Endodermal cell (in vitro differentiated cells): Measurements from ENCODE around the gene C3orf49. TPM values are rescaled to one million over a fixed set of nuclear protein-coding genes. Genes with fewer than 3 reads are reported as not detected.

Experiments
- DNase-seq: peaks from one replicate; pipeline ENCODE4 v3.0.0-alpha.2; 2017
- H3K27ac ChIP-seq: 2 replicates; pipeline ENCODE4 v1.5.1; 2013; ENCODE audit warnings: mild to moderate bottlenecking, low read depth, low read length, moderate library complexity
- H3K27me3 ChIP-seq: 2 replicates; pipeline ENCODE4 v1.6.1; 2013; ENCODE audit warnings: mild to moderate bottlenecking, low read length, moderate library complexity; ENCODE audit not compliant: insufficient read depth, control insufficient read depth, poor library complexity, severe bottlenecking
- H3K36me3 ChIP-seq: 2 replicates; pipeline ENCODE4 v1.7.0; 2013; ENCODE audit warnings: mild to moderate bottlenecking, low read length, moderate library complexity; ENCODE audit not compliant: control insufficient read depth, insufficient read depth
- H3K4me1 ChIP-seq: one replicate; pipeline ENCODE4 v1.7.0; 2013; ENCODE audit warnings: low read length; ENCODE audit not compliant: control insufficient read depth, insufficient read depth
- H3K4me3 ChIP-seq: 2 replicates; pipeline ENCODE4 v1.5.1; 2013; ENCODE audit warnings: mild to moderate bottlenecking, low read length, moderate library complexity
- H3K9ac ChIP-seq: 2 replicates; pipeline ENCODE4 v1.6.1; 2013; ENCODE audit warnings: mild to moderate bottlenecking, low read length, moderate library complexity; ENCODE audit not compliant: poor library complexity, severe bottlenecking; ENCODE audit errors: extremely low read depth
- H3K9me3 ChIP-seq: 2 replicates; pipeline ENCODE4 v1.6.1; 2013; ENCODE audit warnings: mild to moderate bottlenecking, low read length, moderate library complexity; ENCODE audit not compliant: control insufficient read depth
- H3K27ac Mint-ChIP-seq: 2 replicates; pipeline ENCODE4 v1.8.0; 2020; ENCODE audit warnings: mixed read lengths
- H3K27me3 Mint-ChIP-seq: 2 replicates; pipeline ENCODE4 v1.8.0; 2021; ENCODE audit warnings: mild to moderate bottlenecking, mixed read lengths; ENCODE audit not compliant: insufficient read depth
- H3K36me3 Mint-ChIP-seq: 2 replicates; pipeline ENCODE4 v1.8.0; 2020; ENCODE audit warnings: low read depth, mixed read lengths
- H3K4me1 Mint-ChIP-seq: 2 replicates; pipeline ENCODE4 v1.8.0; 2020; ENCODE audit warnings: mixed read lengths
- H3K4me3 Mint-ChIP-seq: 2 replicates; pipeline ENCODE4 v1.8.0; 2020; ENCODE audit warnings: mild to moderate bottlenecking, moderate library complexity, mixed read lengths
- H3K9me3 Mint-ChIP-seq: 2 replicates; pipeline ENCODE4 v1.8.0; 2020; ENCODE audit warnings: mild to moderate bottlenecking, mixed read lengths
- WGBS, 2 experiments: methylation state at CpG; one replicate each; pipeline versions ENCODE4 v1.1.5 to v1.1.7; 2013; ENCODE audit warnings: missing lambda C conversion rate in 2 of 2, mixed read lengths in 1 of 2; ENCODE audit not compliant: insufficient coverage in 1 of 2, insufficient read length in 1 of 2; 5-methylcytosine and 5-hydroxymethylcytosine counted together
- total RNA-seq, 2 donors: library from RNA; stranded (reverse); fragmentation: NEBNext Ultra II Directional in 1 of 2; extraction: Animal tissue kit (Norgen Biotek cat#: 25700) in 1 of 2; gene quantifications; 2 replicates in 1 of 2; 3 replicates in 1 of 2; pipeline ENCODE4 v1.2.1, GENCODE V29; 2021
- TF ChIP-seq, protein P1 (sequence below): fragments of 200-600 bp; sonication (generic); conservative IDR thresholded peaks from 2 replicates; pipeline ENCODE4 v1.5.0; 2021; ENCODE audit warnings: antibody characterized with exemption, mild to moderate bottlenecking

The C3orf49 gene
- total RNA-seq, 2 donors from 2014 or later = not detected

DNA sequence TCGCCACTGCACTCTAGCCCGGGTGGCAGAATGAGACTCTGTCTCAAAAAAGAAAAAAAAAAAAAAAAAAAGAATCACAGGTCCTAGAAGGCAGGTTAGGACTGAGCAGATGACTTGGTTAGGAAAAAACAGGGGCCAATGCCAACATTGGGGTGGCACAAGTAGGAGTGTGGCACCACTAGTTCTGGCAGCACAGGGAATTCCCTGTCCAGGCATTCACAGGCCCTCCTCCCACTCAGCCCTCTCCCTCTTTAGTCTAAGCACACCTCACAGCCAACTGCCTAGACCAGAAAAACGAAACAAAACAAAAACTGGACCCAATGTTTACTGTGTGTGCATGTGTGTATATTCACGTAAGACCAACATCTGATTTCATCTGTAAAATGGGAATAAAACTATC is 34.0 kb downstream of the C3orf49 start:
- no peak overlapping the region for H3K4me3 ChIP-seq
- Mint-ChIP-seq H3K27ac (no peak overlapping the region), H3K9me3 (no peaks in the 10 kb centered on the region), H3K27me3 (no peaks in the 10 kb centered on the region), H3K36me3 (peaks cover 2% of the 10 kb centered on the region), H3K4me1 (peaks cover 34% of the 10 kb centered on the region), H3K4me3 (no peak overlapping the region)
- no peak for DNase-seq
- WGBS, 2 experiments = 80 to 95% methylated on average over 1 to 4 of the region's 4 CpGs
- TF ChIP-seq, protein P1, sequence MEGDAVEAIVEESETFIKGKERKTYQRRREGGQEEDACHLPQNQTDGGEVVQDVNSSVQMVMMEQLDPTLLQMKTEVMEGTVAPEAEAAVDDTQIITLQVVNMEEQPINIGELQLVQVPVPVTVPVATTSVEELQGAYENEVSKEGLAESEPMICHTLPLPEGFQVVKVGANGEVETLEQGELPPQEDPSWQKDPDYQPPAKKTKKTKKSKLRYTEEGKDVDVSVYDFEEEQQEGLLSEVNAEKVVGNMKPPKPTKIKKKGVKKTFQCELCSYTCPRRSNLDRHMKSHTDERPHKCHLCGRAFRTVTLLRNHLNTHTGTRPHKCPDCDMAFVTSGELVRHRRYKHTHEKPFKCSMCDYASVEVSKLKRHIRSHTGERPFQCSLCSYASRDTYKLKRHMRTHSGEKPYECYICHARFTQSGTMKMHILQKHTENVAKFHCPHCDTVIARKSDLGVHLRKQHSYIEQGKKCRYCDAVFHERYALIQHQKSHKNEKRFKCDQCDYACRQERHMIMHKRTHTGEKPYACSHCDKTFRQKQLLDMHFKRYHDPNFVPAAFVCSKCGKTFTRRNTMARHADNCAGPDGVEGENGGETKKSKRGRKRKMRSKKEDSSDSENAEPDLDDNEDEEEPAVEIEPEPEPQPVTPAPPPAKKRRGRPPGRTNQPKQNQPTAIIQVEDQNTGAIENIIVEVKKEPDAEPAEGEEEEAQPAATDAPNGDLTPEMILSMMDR = no peak
- no peak overlapping the region for H3K27ac ChIP-seq
- peaks cover 4% of the 10 kb centered on the region for H3K36me3 ChIP-seq
- H3K4me1 ChIP-seq = peaks cover 5% of the 10 kb centered on the region
- no peak overlapping the region for H3K9ac ChIP-seq
- no peaks in the 10 kb centered on the region for H3K9me3 ChIP-seq
- no peaks in the 10 kb centered on the region for H3K27me3 ChIP-seq

DNA sequence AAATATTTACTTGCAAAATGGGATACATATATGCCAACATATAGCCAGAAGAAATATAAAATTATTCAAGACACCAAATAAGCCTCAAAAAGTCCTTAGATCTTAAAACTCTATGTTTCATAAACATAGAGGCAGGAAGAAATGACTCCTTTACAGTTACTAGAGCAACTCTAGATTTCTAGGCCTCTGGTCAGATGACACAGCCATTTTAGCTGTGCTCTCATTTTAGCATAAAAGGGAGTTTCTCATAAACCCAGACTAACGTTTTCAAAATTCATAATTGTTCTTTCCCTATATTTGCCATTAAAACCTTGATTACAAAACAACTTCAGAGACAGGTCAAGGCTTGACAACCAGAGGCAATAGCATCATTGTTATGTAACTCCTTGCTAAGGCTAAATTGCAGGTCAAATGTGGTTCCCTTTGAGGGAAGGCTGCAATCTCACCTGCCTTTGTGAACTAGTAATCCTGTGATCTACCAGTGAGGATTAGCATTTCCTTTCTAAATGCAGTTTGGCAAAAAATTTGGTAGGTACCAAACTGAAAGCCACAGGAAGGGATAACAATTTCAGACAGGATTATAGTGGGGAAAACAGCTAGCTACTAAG is 36.3 kb downstream of the C3orf49 start:
- no peak overlapping the region for H3K27ac ChIP-seq
- peaks cover 9% of the 10 kb centered on the region for H3K36me3 ChIP-seq
- no peaks in the 10 kb centered on the region for H3K27me3 ChIP-seq
- Mint-ChIP-seq H3K27me3 (no peaks in the 10 kb centered on the region), H3K27ac (peak overlapping the region; percentile 44), H3K36me3 (peaks cover 2% of the 10 kb centered on the region), H3K9me3 (no peaks in the 10 kb centered on the region), H3K4me3 (no peak overlapping the region), H3K4me1 (peaks cover 27% of the 10 kb centered on the region)
- TF ChIP-seq, protein P1 = no peak
- H3K9ac ChIP-seq = no peak overlapping the region
- no peaks in the 10 kb centered on the region for H3K9me3 ChIP-seq
- H3K4me1 ChIP-seq = no peaks in the 10 kb centered on the region
- no peak overlapping the region for H3K4me3 ChIP-seq
- peak; percentile 64 for DNase-seq
- WGBS, 2 experiments = 17 to 37% methylated on average over 1 of the region's 1 CpG

DNA sequence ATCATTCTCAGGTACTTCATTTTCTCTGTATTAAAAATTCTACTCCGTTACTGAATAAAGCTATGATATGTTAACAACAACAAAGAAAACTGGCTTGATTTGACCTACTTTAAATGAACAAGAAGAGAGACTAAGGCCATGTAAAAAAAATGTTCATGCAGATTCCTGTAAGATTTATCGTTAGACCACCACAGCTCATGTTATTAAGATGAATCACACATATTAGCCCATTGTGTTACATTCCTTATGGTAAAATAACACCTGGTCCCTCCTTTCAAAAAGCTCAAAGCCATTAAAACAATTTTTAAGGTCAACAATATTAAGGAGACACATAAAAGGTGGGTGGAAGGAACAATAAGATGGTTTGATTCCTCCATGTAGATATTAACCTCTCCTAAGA is 38.2 kb downstream of the C3orf49 start:
- Histone ChIP-seq H3K9ac (no peak overlapping the region), H3K27me3 (no peaks in the 10 kb centered on the region), H3K36me3 (peaks cover 9% of the 10 kb centered on the region), H3K4me3 (no peak overlapping the region), H3K27ac (no peak overlapping the region), H3K9me3 (no peaks in the 10 kb centered on the region), H3K4me1 (peaks cover 4% of the 10 kb centered on the region)
- no peaks in the 10 kb centered on the region for H3K36me3 Mint-ChIP-seq
- no peaks in the 10 kb centered on the region for H3K9me3 Mint-ChIP-seq
- TF ChIP-seq, protein P1 = no peak
- no peaks in the 10 kb centered on the region for H3K27me3 Mint-ChIP-seq
- peak overlapping the region; percentile 32 for H3K27ac Mint-ChIP-seq
- peaks cover 45% of the 10 kb centered on the region for H3K4me1 Mint-ChIP-seq
- no peak for DNase-seq
- WGBS, 2 experiments = 84 to 96% methylated on average over 2 of the region's 2 CpGs
- H3K4me3 Mint-ChIP-seq = no peak overlapping the region
